ENCODE measurements around the gene TTC3.
"Not testable (repeated sequence)": the region's sequence is repeated elsewhere in the genome, so short reads cannot be mapped to it uniquely, and the experiment has no call there.

Gene TTC3

GRCh38 chr21:37196847-37197246 is 123.8 kb downstream of the TTC3 start:
- no peak for DNase-seq

- no peak for DNase-seq
Observed at GRCh38 chr21:37197746-37198145, 124.7 kb downstream of the TTC3 start.

- DNase-seq = no peak
Observed at GRCh38 chr21:37199057-37199924, 126.2 kb downstream of the TTC3 start.

GRCh38 chr21:37200641-37201480 is 127.8 kb downstream of the TTC3 start:
- DNase-seq = no peak

- DNase-seq = no peak
Observed at GRCh38 chr21:37202221-37203110, 129.4 kb downstream of the TTC3 start.

- no peak for DNase-seq
Observed at GRCh38 chr21:37204580-37204979, 131.5 kb downstream of the TTC3 start.

- no peak for DNase-seq
Observed at GRCh38 chr21:37206496-37206895, 133.4 kb downstream of the TTC3 start.

- peak; percentile 24 for DNase-seq
Observed at GRCh38 chr21:37207441-37208009, 134.5 kb downstream of the TTC3 start.

GRCh38 chr21:37208056-37208721 is 135.1 kb downstream of the TTC3 start:
- no peak for DNase-seq

GRCh38 chr21:37208741-37209225 is 135.7 kb downstream of the TTC3 start:
- no peak for DNase-seq

- no peak for DNase-seq
Observed at GRCh38 chr21:37210130-37210529, 137.1 kb downstream of the TTC3 start.

- no peak for DNase-seq
Observed at GRCh38 chr21:37210799-37211198, 137.7 kb downstream of the TTC3 start.

GRCh38 chr21:37214952-37215351 is 141.9 kb downstream of the TTC3 start:
- DNase-seq = no peak

GRCh38 chr21:37219761-37220432 is 146.8 kb downstream of the TTC3 start:
- no peak for DNase-seq

GRCh38 chr21:37220433-37220980 is 147.5 kb downstream of the TTC3 start:
- peak; percentile 51 for DNase-seq

- peak; percentile 91 for DNase-seq
Observed at GRCh38 chr21:37220981-37221664, 148.1 kb downstream of the TTC3 start.

GRCh38 chr21:37222248-37222647 is 149.2 kb downstream of the TTC3 start:
- not testable (repeated sequence) for DNase-seq

GRCh38 chr21:37223804-37224345 is 150.8 kb downstream of the TTC3 start:
- DNase-seq = no peak
